GM10248 (cell line): ENCODE measurements around the gene NTM.

Source experiments
- CTCF ChIA-PET: fragments of 300-600 bp; sonication (Branson Sonifier 250); formaldehyde crosslinking; extraction: SDS; loops from one replicate; lab custom pipeline; 2021; ENCODE audit warnings: antibody characterized with exemption; lab: Yijun Ruan, JAX
- POLR2A ChIA-PET: fragments of 350-650 bp; sonication (Branson Sonifier 250); formaldehyde crosslinking; extraction: SDS; loops from one replicate; lab custom pipeline; 2020; ENCODE audit warnings: antibody characterized with exemption; lab: Yijun Ruan, JAX
- DNase-seq: peaks from one replicate; pipeline ENCODE4 v3.0.0; 2012; ENCODE audit errors: extremely low spot score
- CTCF ChIP-seq: IDR thresholded peaks from 2 replicates; pipeline ENCODE4 v1.5.1; 2012; ENCODE audit warnings: mild to moderate bottlenecking, low read depth; ENCODE audit errors: extremely low read depth, missing control alignments, control extremely low read depth

Gene NTM

GRCh38 chr11:131393691-131394090, 23.3 kb downstream of the NTM start:
- CTCF ChIA-PET = no interaction called here

GRCh38 chr11:131397675-131398074, 27.3 kb downstream of the NTM start:
- no peak for DNase-seq
- POLR2A ChIA-PET = no interaction called here
- no peak for TF ChIP-seq CTCF
- CTCF ChIA-PET = interaction anchor here (1.0 to 1.3 kb wide), 2 partner anchors 21 to 95 kb away, joined by 3 read pairs; no protein-coding TSS in a partner anchor

More at GRCh38 chr11:131393691-131394090, 23.3 kb downstream of the NTM start:
- POLR2A ChIA-PET = no interaction called here
- DNase-seq = no peak
- no peak for TF ChIP-seq CTCF

- ChIA-PET CTCF (no interaction called here), POLR2A (no interaction called here)
- DNase-seq = no peak
- TF ChIP-seq CTCF = no peak
Measured at GRCh38 chr11:131402040-131402439, 31.6 kb downstream of the NTM start.

- CTCF ChIA-PET = no interaction called here
- POLR2A ChIA-PET = no interaction called here
- DNase-seq = no peak
- no peak for TF ChIP-seq CTCF
Measured at GRCh38 chr11:131404010-131404409, 33.6 kb downstream of the NTM start.

- DNase-seq = peak; percentile 37
- POLR2A ChIA-PET = no interaction called here
- CTCF ChIA-PET = interaction anchor here (1.0 to 1.2 kb wide), 2 partner anchors 102 to 266 kb away, joined by 3 to 4 read pairs; no protein-coding TSS in a partner anchor
- TF ChIP-seq CTCF = peak; percentile 53
Measured at GRCh38 chr11:131408025-131408640, 37.7 kb downstream of the NTM start.

GRCh38 chr11:131409345-131409744, 38.9 kb downstream of the NTM start:
- POLR2A ChIA-PET = no interaction called here
- no peak for DNase-seq
- TF ChIP-seq CTCF = no peak

More at GRCh38 chr11:131409345-131409744, 38.9 kb downstream of the NTM start:
- CTCF ChIA-PET = interaction anchor here (1.5 kb wide), 1 partner anchor 10 kb away, joined by 4 read pairs; no protein-coding TSS in a partner anchor
